ENCODE data around the gene COX8A. TPM values are rescaled to one million over a fixed set of nuclear protein-coding genes. Genes with fewer than 3 reads are reported as not detected.

COX8A gene
- 159 and 190 TPM in 2 replicates for total RNA-seq

GRCh38 chr11:63974259-63975143 is at the start of gene COX8A:
Gene COX8A (plus strand): TSS chr11:63974620. CDS start chr11:63974681, 61 bp downstream.
- H3K36me3 ChIP-seq (ENCODE audit: insufficient read depth, low read length) = peaks cover 7% of the 10 kb centered on the region
- DNase-seq (ENCODE audit: insufficient read length, low spot score, missing footprints) = peak; percentile 98
- TF ChIP-seq CTCF (IDR thresholded peaks at IDR 0.05; ENCODE audit: extremely low read depth, low read depth, low read length) = peak; percentile 18
- H2AFZ ChIP-seq (ENCODE audit: low read length) = peak within 1 kb of the TSS; percentile 93
- H3K4me3 ChIP-seq (ENCODE audit: insufficient read depth, low read length) = peak within 1 kb of the TSS; percentile 93
- H3K79me2 ChIP-seq (ENCODE audit: insufficient read depth, low read length) = peaks cover 46% of the 10 kb centered on the region
- peaks cover 17% of the 10 kb centered on the region for H4K20me1 ChIP-seq (ENCODE audit: insufficient read depth, low read length)
- peaks cover 16% of the 10 kb centered on the region for H3K4me1 ChIP-seq (ENCODE audit: insufficient read depth, low read length)
- H3K27ac ChIP-seq (ENCODE audit: low read depth, low read length) = peak within 1 kb of the TSS; percentile 83
- H3K27me3 ChIP-seq (ENCODE audit: insufficient read depth, low read length) = no peaks in the 10 kb centered on the region
- peak within 1 kb of the TSS; percentile 86 for H3K4me2 ChIP-seq (ENCODE audit: insufficient read depth, low read length)
- H3K9me3 ChIP-seq (ENCODE audit: low read depth, low read length) = no peaks in the 10 kb centered on the region

- Histone ChIP-seq H3K4me2 (ENCODE audit: insufficient read depth, low read length) (no peak overlapping the region), H3K27me3 (ENCODE audit: insufficient read depth, low read length) (no peaks in the 10 kb centered on the region), H3K9me3 (ENCODE audit: low read depth, low read length) (no peaks in the 10 kb centered on the region), H3K79me2 (ENCODE audit: insufficient read depth, low read length) (no peaks in the 10 kb centered on the region), H3K27ac (ENCODE audit: low read depth, low read length) (no peak overlapping the region), H3K4me3 (ENCODE audit: insufficient read depth, low read length) (no peak overlapping the region), H3K4me1 (ENCODE audit: insufficient read depth, low read length) (no peaks in the 10 kb centered on the region), H4K20me1 (ENCODE audit: insufficient read depth, low read length) (no peaks in the 10 kb centered on the region), H2AFZ (ENCODE audit: low read length) (no peak overlapping the region), H3K36me3 (ENCODE audit: insufficient read depth, low read length) (no peaks in the 10 kb centered on the region)
- DNase-seq (ENCODE audit: insufficient read length, low spot score, missing footprints) = no peak
- TF ChIP-seq CTCF (IDR thresholded peaks at IDR 0.05; ENCODE audit: extremely low read depth, low read depth, low read length) = no peak
Observed at GRCh38 chr11:63929616-63930015, 44.8 kb upstream of the COX8A start.

- TF ChIP-seq CTCF (IDR thresholded peaks at IDR 0.05; ENCODE audit: extremely low read depth, low read depth, low read length) = no peak
- Histone ChIP-seq H3K4me1 (ENCODE audit: insufficient read depth, low read length) (no peaks in the 10 kb centered on the region), H3K27ac (ENCODE audit: low read depth, low read length) (no peak overlapping the region), H3K9me3 (ENCODE audit: low read depth, low read length) (no peaks in the 10 kb centered on the region), H3K79me2 (ENCODE audit: insufficient read depth, low read length) (no peaks in the 10 kb centered on the region), H4K20me1 (ENCODE audit: insufficient read depth, low read length) (no peaks in the 10 kb centered on the region), H2AFZ (ENCODE audit: low read length) (peak overlapping the region; percentile 80), H3K27me3 (ENCODE audit: insufficient read depth, low read length) (no peaks in the 10 kb centered on the region), H3K4me3 (ENCODE audit: insufficient read depth, low read length) (no peak overlapping the region), H3K4me2 (ENCODE audit: insufficient read depth, low read length) (no peak overlapping the region), H3K36me3 (ENCODE audit: insufficient read depth, low read length) (no peaks in the 10 kb centered on the region)
- DNase-seq (ENCODE audit: insufficient read length, low spot score, missing footprints) = peak; percentile 62
Observed at GRCh38 chr11:63931045-63931444, 43.4 kb upstream of the COX8A start.

GRCh38 chr11:63931876-63932275 is 42.5 kb upstream of the COX8A start:
- Histone ChIP-seq H3K4me1 (ENCODE audit: insufficient read depth, low read length) (no peaks in the 10 kb centered on the region), H4K20me1 (ENCODE audit: insufficient read depth, low read length) (no peaks in the 10 kb centered on the region), H3K27ac (ENCODE audit: low read depth, low read length) (no peak overlapping the region), H3K36me3 (ENCODE audit: insufficient read depth, low read length) (no peaks in the 10 kb centered on the region), H3K9me3 (ENCODE audit: low read depth, low read length) (no peaks in the 10 kb centered on the region), H2AFZ (ENCODE audit: low read length) (no peak overlapping the region), H3K27me3 (ENCODE audit: insufficient read depth, low read length) (no peaks in the 10 kb centered on the region), H3K4me3 (ENCODE audit: insufficient read depth, low read length) (no peak overlapping the region), H3K79me2 (ENCODE audit: insufficient read depth, low read length) (no peaks in the 10 kb centered on the region), H3K4me2 (ENCODE audit: insufficient read depth, low read length) (no peak overlapping the region)
- peak; percentile 30 for DNase-seq (ENCODE audit: insufficient read length, low spot score, missing footprints)
- TF ChIP-seq CTCF (IDR thresholded peaks at IDR 0.05; ENCODE audit: extremely low read depth, low read depth, low read length) = no peak

All from osteoblast (primary cell).